C4-2B (cell line): ENCODE measurements around the gene POLR1D.

Experiments used
- CTCF ChIP-seq: fragments of 450-650 bp; conservative IDR thresholded peaks from 2 replicates; pipeline ENCODE4 v1.5.1; 2017; ENCODE audit warnings: mild to moderate bottlenecking
- ZFX ChIP-seq: fragments of 450-650 bp; IDR thresholded peaks from 2 replicates; pipeline ENCODE4 v1.6.1; 2017

GRCh38 chr13:27654059-27654458 is 32.4 kb downstream of the POLR1D start:
- TF ChIP-seq CTCF (no peak), ZFX (no peak)
